HL-60 (cell line): ENCODE results near the gene LYSMD4.

ENCODE experiments used
- DNase-seq, 2 experiments: peaks; one replicate each; pipeline ENCODE4 v3.0.0-alpha.2; 2010 to 2020; ENCODE audit warnings: low read depth in 1 of 2, low spot score in 1 of 2
- H3K27ac ChIP-seq: fragments of 250-450 bp; sonication (Bioruptor Pico); replicated peaks from 2 replicates; pipeline ENCODE4 v1.5.1; 2020; ENCODE audit warnings: mild to moderate bottlenecking, moderate library complexity
- H3K27me3 ChIP-seq: fragments of 250-450 bp; sonication (Bioruptor Pico); 2 replicates; pipeline ENCODE4 v1.5.1; 2021; ENCODE audit warnings: mild to moderate bottlenecking, moderate library complexity; ENCODE audit not compliant: insufficient read depth, poor library complexity, severe bottlenecking
- H3K4me3 ChIP-seq: replicated peaks from 2 replicates; pipeline ENCODE4 v1.5.1; 2011; ENCODE audit warnings: mild to moderate bottlenecking, control low read depth, low read length; ENCODE audit not compliant: insufficient read depth
- CTCF ChIP-seq: IDR thresholded peaks from one replicate; pipeline ENCODE4 v1.5.1; 2011; ENCODE audit warnings: low read length, control low read depth, inconsistent platforms; ENCODE audit not compliant: insufficient read depth
- GABPA ChIP-seq: IDR thresholded peaks from 2 replicates; pipeline ENCODE4 v1.6.1; 2012; ENCODE audit warnings: low read depth
- POLR2AphosphoS5 ChIP-seq: IDR thresholded peaks from 2 replicates; pipeline ENCODE4 v1.6.1; 2012; ENCODE audit warnings: low read depth
- SPI1 ChIP-seq: IDR thresholded peaks from 2 replicates; pipeline ENCODE4 v1.6.1; 2012; ENCODE audit warnings: low read depth, mild to moderate bottlenecking, borderline replicate concordance
- TF ChIP-seq, protein P1 (sequence below): IDR thresholded peaks from 2 replicates; pipeline ENCODE4 v1.6.1; 2012; ENCODE audit warnings: low read depth; ENCODE audit not compliant: insufficient replicate concordance

Gene LYSMD4

GRCh38 chr15:99680276-99680675, 53.0 kb downstream of the LYSMD4 start:
- TF ChIP-seq GABPA (no peak), SPI1 (no peak), CTCF (no peak), POLR2AphosphoS5 (no peak)
- TF ChIP-seq, protein P1, sequence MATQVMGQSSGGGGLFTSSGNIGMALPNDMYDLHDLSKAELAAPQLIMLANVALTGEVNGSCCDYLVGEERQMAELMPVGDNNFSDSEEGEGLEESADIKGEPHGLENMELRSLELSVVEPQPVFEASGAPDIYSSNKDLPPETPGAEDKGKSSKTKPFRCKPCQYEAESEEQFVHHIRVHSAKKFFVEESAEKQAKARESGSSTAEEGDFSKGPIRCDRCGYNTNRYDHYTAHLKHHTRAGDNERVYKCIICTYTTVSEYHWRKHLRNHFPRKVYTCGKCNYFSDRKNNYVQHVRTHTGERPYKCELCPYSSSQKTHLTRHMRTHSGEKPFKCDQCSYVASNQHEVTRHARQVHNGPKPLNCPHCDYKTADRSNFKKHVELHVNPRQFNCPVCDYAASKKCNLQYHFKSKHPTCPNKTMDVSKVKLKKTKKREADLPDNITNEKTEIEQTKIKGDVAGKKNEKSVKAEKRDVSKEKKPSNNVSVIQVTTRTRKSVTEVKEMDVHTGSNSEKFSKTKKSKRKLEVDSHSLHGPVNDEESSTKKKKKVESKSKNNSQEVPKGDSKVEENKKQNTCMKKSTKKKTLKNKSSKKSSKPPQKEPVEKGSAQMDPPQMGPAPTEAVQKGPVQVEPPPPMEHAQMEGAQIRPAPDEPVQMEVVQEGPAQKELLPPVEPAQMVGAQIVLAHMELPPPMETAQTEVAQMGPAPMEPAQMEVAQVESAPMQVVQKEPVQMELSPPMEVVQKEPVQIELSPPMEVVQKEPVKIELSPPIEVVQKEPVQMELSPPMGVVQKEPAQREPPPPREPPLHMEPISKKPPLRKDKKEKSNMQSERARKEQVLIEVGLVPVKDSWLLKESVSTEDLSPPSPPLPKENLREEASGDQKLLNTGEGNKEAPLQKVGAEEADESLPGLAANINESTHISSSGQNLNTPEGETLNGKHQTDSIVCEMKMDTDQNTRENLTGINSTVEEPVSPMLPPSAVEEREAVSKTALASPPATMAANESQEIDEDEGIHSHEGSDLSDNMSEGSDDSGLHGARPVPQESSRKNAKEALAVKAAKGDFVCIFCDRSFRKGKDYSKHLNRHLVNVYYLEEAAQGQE = no peak
- DNase-seq = no peak
- H3K27ac ChIP-seq = no peak overlapping the region
- no peaks in the 10 kb centered on the region for H3K27me3 ChIP-seq
- H3K4me3 ChIP-seq = no peak overlapping the region

- H3K27ac ChIP-seq = no peak overlapping the region
- no peak for DNase-seq
- no peak overlapping the region for H3K4me3 ChIP-seq
- TF ChIP-seq, protein P1 = no peak
- no peak for TF ChIP-seq SPI1
- no peak for TF ChIP-seq GABPA
- no peak for TF ChIP-seq POLR2AphosphoS5
- no peak for TF ChIP-seq CTCF
- no peaks in the 10 kb centered on the region for H3K27me3 ChIP-seq
These were observed 55.6 kb downstream of the LYSMD4 start for GRCh38 chr15:99677540-99678134.
